Ishikawa (cell line): ENCODE data around the gene PRM2.

Experiments used
- RAD21 ChIP-seq: IDR thresholded peaks from 2 replicates; pipeline ENCODE4 v1.6.1; 2012; ENCODE audit warnings: low read depth
- TAF1 ChIP-seq: IDR thresholded peaks from 2 replicates; pipeline ENCODE4 v1.6.1; 2012; ENCODE audit warnings: low read depth, mild to moderate bottlenecking
- TF ChIP-seq, protein P1 (sequence below): IDR thresholded peaks from 2 replicates; pipeline ENCODE4 v1.6.1; 2012

DNA sequence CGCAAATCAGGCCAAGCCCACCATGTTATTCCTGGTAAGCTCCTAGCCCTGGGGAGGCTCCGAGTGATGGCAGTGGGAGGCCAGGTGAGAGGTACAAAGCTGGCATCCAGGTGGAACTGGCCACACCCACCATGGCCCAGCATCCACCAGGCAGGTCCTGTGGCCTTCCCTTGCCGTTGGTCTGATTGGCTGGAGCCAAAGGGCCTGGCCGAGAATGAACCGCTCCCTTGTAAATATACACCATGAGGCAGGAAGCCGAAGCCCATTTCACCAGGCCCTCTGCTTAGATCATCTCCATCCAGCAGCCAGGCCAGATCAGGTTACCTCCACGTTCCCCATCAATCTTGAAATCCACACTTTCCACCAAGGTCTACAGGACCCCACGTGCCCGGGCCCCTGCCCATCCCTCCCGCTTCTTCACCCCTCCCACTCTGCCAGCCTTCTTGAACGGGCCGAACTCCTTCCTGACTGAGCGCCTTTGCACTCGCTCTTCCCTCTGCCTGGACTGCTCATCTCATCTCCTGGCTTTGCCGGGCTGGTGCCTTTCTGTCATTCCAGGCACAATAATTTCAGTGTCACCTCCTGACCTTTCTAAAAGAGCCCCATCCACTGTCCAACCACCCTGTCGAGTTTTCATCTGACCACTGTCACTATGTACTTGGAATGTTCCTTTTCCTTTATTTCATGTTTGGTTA is 26.0 kb downstream of the PRM2 start:
- TF ChIP-seq RAD21: no peak
- TF ChIP-seq, protein P1, sequence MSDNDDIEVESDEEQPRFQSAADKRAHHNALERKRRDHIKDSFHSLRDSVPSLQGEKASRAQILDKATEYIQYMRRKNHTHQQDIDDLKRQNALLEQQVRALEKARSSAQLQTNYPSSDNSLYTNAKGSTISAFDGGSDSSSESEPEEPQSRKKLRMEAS: peak; percentile 92
- TF ChIP-seq TAF1: no peak
